ENCODE results near the gene BRD9. TPM values are rescaled to one million over a fixed set of nuclear protein-coding genes. Genes with fewer than 3 reads are reported as not detected.

The BRD9 gene
- total and polyA plus RNA-seq, 9 of the 15 experiments (the other 6 are each of a cell fraction or from before 2014, with no cell fraction given) = 2.4 to 68.7 (median 44.9) TPM

DNA sequence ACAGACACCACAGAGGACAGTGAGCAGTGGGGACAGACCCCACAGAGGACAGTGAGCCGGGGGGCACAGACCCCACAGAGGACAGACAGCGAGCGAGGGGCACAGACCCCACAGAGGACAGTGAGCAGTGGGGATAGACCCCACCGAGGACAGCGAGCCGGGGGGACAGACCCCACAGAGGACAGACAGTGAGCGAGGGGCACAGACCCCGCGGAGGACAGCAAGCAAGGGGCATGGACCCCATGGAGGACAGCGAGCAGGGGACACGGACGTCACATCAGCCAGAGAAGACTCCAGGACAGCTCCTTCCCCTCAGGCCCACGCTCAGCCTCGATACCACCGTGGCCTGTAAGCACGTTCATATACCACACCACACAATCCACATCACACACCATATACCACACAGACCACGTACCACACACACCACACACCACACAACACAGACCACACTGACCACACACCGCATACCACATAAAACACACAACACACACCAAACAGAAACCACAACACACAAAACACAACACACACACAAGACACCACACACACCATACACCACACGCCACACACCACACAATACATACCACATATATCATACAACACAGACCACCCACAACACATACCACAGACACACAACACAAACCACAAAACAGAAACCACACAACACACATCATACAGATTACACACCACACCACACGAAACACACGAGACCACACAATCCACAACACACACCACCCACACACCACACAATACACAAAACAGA lies 36.6 kb downstream of the BRD9 start (continued):
- no peak for TF ChIP-seq FOXA3 (CRISPR knock-in tag; conservative IDR thresholded peaks at IDR 0.05 in 1 of 2, IDR thresholded peaks at IDR 0.05 in 1 of 2)
- 0 out of 2 replicates have a peak, but pooled peaks have one; percentile 39 for TF ChIP-seq ARID4B (CRISPR knock-in tag; IDR thresholded peaks at IDR 0.05)
- 0 out of 2 replicates have a peak, but pooled peaks have one; percentile 4 for TF ChIP-seq YBX1 (IDR thresholded peaks at IDR 0.05)
- 0 out of 2 replicates have a peak, but pooled peaks have one; percentile 31 for TF ChIP-seq ZNF431 (CRISPR knock-in tag; IDR thresholded peaks at IDR 0.05)
- no peak for TF ChIP-seq ZNF133 (CRISPR knock-in tag; IDR thresholded peaks at IDR 0.05)
- peak; percentile 56; the same call in 1 of the 2 replicates for TF ChIP-seq ZBTB26 (CRISPR knock-in tag; IDR thresholded peaks at IDR 0.05)
- 0 out of 2 replicates have a peak, but pooled peaks have one; percentile 27 for TF ChIP-seq ELF4 (CRISPR knock-in tag; IDR thresholded peaks at IDR 0.05)

All from K562 (cell line).